Inflammatory macrophage treated with lipopolysaccharide for 4 hours (primary cell): Measurements from ENCODE around the gene EFNA5.
"Not testable (repeated sequence)": the region's sequence is repeated elsewhere in the genome, so short reads cannot be mapped to it uniquely, and the experiment has no call there.

Source experiments
- DNase-seq: peaks from one replicate; pipeline ENCODE4 v3.0.0-alpha.2; 2020

Gene EFNA5

DNA sequence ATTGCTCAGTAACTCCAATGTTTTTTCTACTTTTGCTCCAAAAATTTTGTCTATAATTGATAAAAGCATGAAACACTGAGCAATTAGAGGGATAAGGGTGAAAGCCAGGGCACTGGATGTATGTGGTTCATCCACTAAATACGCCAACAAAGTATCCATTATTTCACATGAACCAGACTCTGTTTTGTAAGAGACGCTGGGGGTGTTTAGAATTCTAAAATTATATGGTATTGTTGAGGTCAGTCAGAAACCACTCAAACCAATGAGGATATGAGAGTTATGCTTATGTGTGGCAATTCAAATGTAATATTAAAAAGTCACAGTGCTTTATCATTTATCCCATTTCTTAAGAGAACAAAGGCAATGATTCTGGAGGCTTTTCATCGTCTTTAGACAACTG, 220.2 kb downstream of the EFNA5 start:
- DNase-seq, result peak; percentile 8

- no peak for DNase-seq
Measured at GRCh38 chr5:107449369-107449768, 221.4 kb downstream of the EFNA5 start.

GRCh38 chr5:107447587-107447986, 223.2 kb downstream of the EFNA5 start:
- DNase-seq, result no peak

GRCh38 chr5:107446972-107447371, 223.8 kb downstream of the EFNA5 start:
- no peak for DNase-seq

GRCh38 chr5:107444300-107444699, 226.4 kb downstream of the EFNA5 start:
- DNase-seq, result no peak

GRCh38 chr5:107443897-107444296, 226.8 kb downstream of the EFNA5 start:
- no peak for DNase-seq

DNA sequence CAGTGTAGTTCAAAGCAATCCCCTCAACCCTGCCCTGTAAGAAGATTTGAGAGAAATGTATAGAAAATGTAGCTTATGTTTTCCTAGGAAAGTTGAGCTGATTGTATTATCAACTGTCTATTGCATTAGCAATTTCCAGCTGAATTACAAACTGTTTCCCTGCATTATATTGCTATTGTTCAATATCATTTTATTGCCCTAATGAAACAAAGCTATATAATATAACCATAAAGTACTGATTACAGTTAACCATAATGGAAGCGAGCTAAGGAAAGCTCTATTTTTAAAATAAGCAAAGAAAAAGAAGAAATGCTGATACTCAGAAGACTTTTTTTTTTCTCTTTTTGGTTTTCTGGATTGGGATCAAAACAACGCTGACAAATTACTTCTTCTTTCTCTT, 228.3 kb downstream of the EFNA5 start:
- DNase-seq, result no peak

GRCh38 chr5:107439832-107440231, 230.9 kb downstream of the EFNA5 start:
- no peak for DNase-seq

GRCh38 chr5:107437986-107438510, 232.7 kb downstream of the EFNA5 start:
- DNase-seq, result no peak

DNA sequence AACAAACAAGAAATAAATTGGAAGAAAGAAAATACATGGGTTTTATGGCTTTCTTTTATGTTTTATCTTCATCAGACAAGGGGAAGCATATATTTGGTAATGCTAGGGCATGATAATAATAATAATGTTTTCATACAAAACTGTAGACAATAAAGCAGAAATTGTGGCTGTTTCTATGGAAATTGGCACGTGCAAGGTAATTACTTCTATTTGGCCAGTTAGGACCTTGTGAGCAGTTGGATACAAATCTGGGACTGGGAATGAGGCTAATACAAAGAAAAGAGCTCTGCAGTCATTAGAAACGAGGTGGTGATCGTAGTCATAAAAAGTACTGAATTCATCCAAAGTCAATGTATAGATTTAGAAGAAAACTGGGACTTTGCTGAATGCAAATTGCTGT, 233.6 kb downstream of the EFNA5 start:
- DNase-seq, result no peak

GRCh38 chr5:107436201-107436600, 234.5 kb downstream of the EFNA5 start:
- no peak for DNase-seq

DNA sequence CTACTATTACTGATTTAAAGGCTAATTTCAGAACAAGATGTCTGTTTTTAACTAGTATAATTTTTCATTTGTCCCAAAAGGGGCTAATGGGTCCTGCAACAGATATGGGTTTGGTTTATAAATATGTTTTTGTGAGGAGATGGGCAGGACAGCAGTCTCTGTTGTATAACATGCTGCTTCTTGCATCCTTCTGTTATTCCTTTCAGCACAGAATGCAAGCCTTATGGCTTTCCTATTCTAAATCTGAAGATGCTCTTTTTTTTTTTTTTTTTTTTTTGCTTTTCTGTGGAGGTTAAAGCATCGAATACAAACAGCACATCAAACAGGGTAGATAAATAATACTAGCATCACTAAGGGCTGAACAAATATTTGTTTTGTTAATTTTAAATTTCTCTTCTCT, 235.7 kb downstream of the EFNA5 start:
- no peak for DNase-seq

GRCh38 chr5:107433646-107434045, 237.1 kb downstream of the EFNA5 start:
- DNase-seq, result not testable (repeated sequence)

- no peak for DNase-seq
Measured at GRCh38 chr5:107431998-107432397, 238.7 kb downstream of the EFNA5 start.

- DNase-seq, result no peak
Measured at GRCh38 chr5:107431536-107431935, 239.2 kb downstream of the EFNA5 start.

DNA sequence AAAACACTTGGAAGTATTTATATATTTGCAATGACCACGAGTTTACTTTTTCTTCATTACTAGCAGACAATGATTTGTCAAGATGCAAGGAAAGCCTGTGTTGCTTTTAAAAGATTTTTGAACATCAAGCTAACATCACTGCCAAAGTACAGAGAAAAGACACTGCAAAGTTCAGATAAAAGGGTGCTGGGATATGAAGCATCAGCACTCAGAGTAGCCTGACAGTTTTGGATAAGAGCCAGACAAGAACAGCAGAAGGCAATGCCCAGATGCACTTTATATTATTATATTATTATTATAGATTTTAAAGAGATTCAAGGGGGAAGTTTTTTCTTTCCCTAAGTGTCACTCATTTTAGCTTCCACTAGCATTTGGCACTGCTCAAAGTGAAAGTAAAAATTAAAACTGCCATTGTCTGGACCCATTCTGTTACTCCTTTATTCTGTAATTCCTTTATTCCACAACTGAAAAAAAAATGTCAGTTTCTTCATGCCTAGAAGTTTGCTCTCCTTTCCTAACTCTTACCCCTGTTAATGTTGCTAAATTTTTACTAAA, 240.6 kb downstream of the EFNA5 start:
- peak; percentile 15 for DNase-seq

- peak; percentile 60 for DNase-seq
Measured at GRCh38 chr5:107428303-107428813, 242.4 kb downstream of the EFNA5 start.

- no peak for DNase-seq
Measured at GRCh38 chr5:107426872-107427271, 243.9 kb downstream of the EFNA5 start.

GRCh38 chr5:107426209-107426608, 244.5 kb downstream of the EFNA5 start:
- no peak for DNase-seq

DNA sequence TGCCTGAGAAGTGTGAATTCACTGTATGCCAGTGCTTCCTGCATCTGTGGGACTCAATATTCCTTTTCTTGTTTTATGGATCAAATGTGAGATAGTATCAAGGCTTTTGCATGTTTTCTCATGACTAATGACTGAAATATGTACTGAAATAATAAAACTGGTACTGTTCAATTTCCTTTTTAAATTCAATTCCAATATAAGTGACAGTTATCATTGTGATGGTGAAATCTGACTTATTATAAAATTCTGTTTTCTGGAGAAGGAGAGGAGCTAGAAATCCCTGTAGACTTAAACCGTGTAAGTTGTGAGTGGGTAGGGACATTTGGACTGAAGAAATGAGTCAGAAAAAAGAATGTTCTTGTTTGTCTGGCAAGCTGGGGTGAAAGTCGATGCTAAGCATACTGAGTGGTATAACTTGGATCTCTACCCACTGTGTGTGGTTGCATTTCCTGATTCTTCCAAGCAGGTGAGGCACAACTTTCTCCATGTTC, 245.2 kb downstream of the EFNA5 start:
- no peak for DNase-seq

- no peak for DNase-seq
Measured at GRCh38 chr5:107424491-107424890, 246.2 kb downstream of the EFNA5 start.

GRCh38 chr5:107422494-107422893, 248.2 kb downstream of the EFNA5 start:
- no peak for DNase-seq

DNA sequence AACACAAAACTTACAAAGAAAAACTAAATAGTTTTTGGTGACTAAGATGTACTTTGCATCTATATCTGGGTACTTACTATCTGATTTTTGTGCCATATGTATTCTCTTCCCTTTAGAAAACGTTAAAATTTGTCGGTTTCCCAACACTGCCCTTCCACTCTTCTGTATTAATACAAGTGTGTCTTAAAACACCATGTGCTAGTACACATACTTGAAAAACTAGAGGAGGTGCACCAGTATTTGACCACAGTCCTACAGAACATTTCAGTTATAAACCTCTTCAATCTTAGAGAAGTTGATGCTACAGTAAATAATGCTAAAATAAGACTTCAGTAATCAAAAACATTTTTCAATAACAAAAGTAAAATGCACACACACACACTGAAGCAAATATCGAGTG, 251.2 kb downstream of the EFNA5 start:
- DNase-seq, result no peak

GRCh38 chr5:107418902-107419301, 251.8 kb downstream of the EFNA5 start:
- no peak for DNase-seq

DNA sequence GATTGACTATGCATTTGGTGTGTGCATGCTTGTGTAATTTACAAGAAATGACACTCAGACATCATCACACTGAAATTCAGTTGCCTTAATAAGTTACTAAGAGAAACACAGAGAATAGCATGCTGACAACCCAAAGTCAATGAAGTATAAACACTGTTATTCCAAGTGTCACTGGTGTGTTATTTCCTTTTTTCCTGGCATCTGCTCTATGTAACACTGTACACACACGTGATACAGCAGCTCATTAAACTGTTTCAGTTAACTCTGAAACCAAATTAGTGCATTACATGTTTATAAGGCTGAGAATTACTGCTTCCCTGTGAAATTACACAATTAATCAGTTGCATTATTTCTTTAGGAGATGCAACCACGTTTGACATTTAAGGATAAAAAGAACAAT, 252.7 kb downstream of the EFNA5 start:
- DNase-seq, result no peak
